Naive B cell (primary cell): ENCODE results near the gene TBKBP1. TPM values are rescaled to one million over a fixed set of nuclear protein-coding genes. Genes with fewer than 3 reads are reported as not detected.
"Not testable (repeated sequence)": the region's sequence is repeated elsewhere in the genome, so short reads cannot be mapped to it uniquely, and the experiment has no call there.

ENCODE experiments used
- ATAC-seq, 2 donors: fragments of 150-1000 bp; cut with Tn5 transposase; 2 replicates each; pipeline ENCODE4 v1.10.0; 2021; ENCODE audit warnings: low read depth in 2 of 2, mild to moderate bottlenecking in 2 of 2, moderate library complexity in 2 of 2
- DNase-seq: peaks from one replicate; pipeline ENCODE4 v3.0.0; 2022
- H3K27ac Mint-ChIP-seq, 6 donors: one replicate each; pipeline ENCODE4 v1.8.0; 2020 to 2022; ENCODE audit warnings: mild to moderate bottlenecking in 6 of 6, mixed read lengths in 6 of 6, moderate library complexity in 5 of 6, inconsistent platforms in 2 of 6
- H3K27me3 Mint-ChIP-seq, 3 donors: one replicate each; pipeline ENCODE4 v1.8.0; 2021 to 2022; ENCODE audit warnings: mixed read lengths in 3 of 3, mild to moderate bottlenecking in 1 of 3
- H3K36me3 Mint-ChIP-seq, 2 donors: one replicate each; pipeline ENCODE4 v1.8.0; 2020 to 2022; ENCODE audit warnings: mixed read lengths in 2 of 2, inconsistent platforms in 1 of 2, mild to moderate bottlenecking in 1 of 2
- H3K4me1 Mint-ChIP-seq, 3 donors: one replicate each; pipeline ENCODE4 v1.8.0; 2020 to 2022; ENCODE audit warnings: mixed read lengths in 3 of 3, inconsistent platforms in 1 of 3, mild to moderate bottlenecking in 1 of 3, moderate library complexity in 1 of 3
- H3K4me3 Mint-ChIP-seq, 8 donors: one replicate each; pipeline ENCODE4 v1.8.0; 2020 to 2022; ENCODE audit warnings: mild to moderate bottlenecking in 8 of 8, mixed read lengths in 8 of 8, moderate library complexity in 8 of 8, inconsistent platforms in 2 of 8
- H3K9me3 Mint-ChIP-seq, 7 donors: one replicate each; pipeline ENCODE4 v1.8.0; 2020 to 2022; ENCODE audit warnings: mixed read lengths in 7 of 7, mild to moderate bottlenecking in 5 of 7, inconsistent platforms in 2 of 7, moderate library complexity in 1 of 7
- polyA plus RNA-seq, 6 donors: library from polyadenylated mRNA; unstranded; fragments of 300-500 nt; fragmentation: Illumina TruSeq; gene quantifications; one replicate each; pipeline ENCODE4 v1.2.3, GENCODE V29; 2021; ENCODE audit warnings: low read depth in 6 of 6

TBKBP1 gene
- polyA plus RNA-seq, 6 donors from 2014 or later = 0.09 to 0.97 (median 0.24) TPM; not detected in 2

GRCh38 chr17:47736501-47737495 lies 42.8 kb downstream of the TBKBP1 start:
- H3K4me1 Mint-ChIP-seq = peaks cover 53 to 66% (median 55%) of the 10 kb centered on the region in 3 donors
- H3K36me3 Mint-ChIP-seq = no peaks in the 10 kb centered on the region
- peak overlapping the region in 7 of 8 donors; percentile 13 to 95 (median 43) for H3K4me3 Mint-ChIP-seq
- ATAC-seq (no peak), DNase-seq (no peak)
- peak overlapping the region in 5 of 6 donors; percentile 21 to 90 (median 72) for H3K27ac Mint-ChIP-seq
- H3K9me3 Mint-ChIP-seq = peaks cover 0 to 2% (median 0%) of the 10 kb centered on the region in 7 donors
- H3K27me3 Mint-ChIP-seq = no peaks in the 10 kb centered on the region

- no peak for ATAC-seq
- Mint-ChIP-seq H3K27ac (no peak overlapping the region), H3K9me3 (peaks cover 0 to 2% (median 0%) of the 10 kb centered on the region in 7 donors), H3K36me3 (no peaks in the 10 kb centered on the region), H3K27me3 (no peaks in the 10 kb centered on the region), H3K4me1 (peaks cover 51 to 64% (median 52%) of the 10 kb centered on the region in 3 donors), H3K4me3 (no peak overlapping the region)
- DNase-seq = no peak
Observed at GRCh38 chr17:47738178-47738577, 44.2 kb downstream of the TBKBP1 start.

- H3K27ac Mint-ChIP-seq = peak overlapping the region in 1 of 6 donors; percentile 51
- H3K4me1 Mint-ChIP-seq = peaks cover 46 to 60% (median 47%) of the 10 kb centered on the region in 3 donors
- H3K27me3 Mint-ChIP-seq = peaks cover 0 to 4% (median 0%) of the 10 kb centered on the region in 3 donors
Observed at GRCh38 chr17:47739150-47739549, 45.2 kb downstream of the TBKBP1 start.

GRCh38 chr17:47739945-47740344 lies 46.0 kb downstream of the TBKBP1 start:
- peaks cover 38 to 52% (median 40%) of the 10 kb centered on the region in 3 donors for H3K4me1 Mint-ChIP-seq
- H3K27ac Mint-ChIP-seq, ATAC-seq, DNase-seq, H3K4me3 Mint-ChIP-seq, H3K9me3 Mint-ChIP-seq, H3K27me3 Mint-ChIP-seq, H3K36me3 Mint-ChIP-seq: not testable (repeated sequence)

More at GRCh38 chr17:47739150-47739549, 45.2 kb downstream of the TBKBP1 start:
- no peak for ATAC-seq
- Mint-ChIP-seq H3K36me3 (no peaks in the 10 kb centered on the region), H3K4me3 (no peak overlapping the region), H3K9me3 (peaks cover 0 to 2% (median 0%) of the 10 kb centered on the region in 7 donors)
- no peak for DNase-seq

GRCh38 chr17:47741109-47741792 lies 47.3 kb downstream of the TBKBP1 start:
- peaks cover 25 to 42% (median 26%) of the 10 kb centered on the region in 3 donors for H3K4me1 Mint-ChIP-seq
- H3K9me3 Mint-ChIP-seq = peaks cover 0 to 2% (median 0%) of the 10 kb centered on the region in 7 donors
- ATAC-seq (peak in 1 of 2 donors; percentile 23), DNase-seq (no peak)
- H3K4me3 Mint-ChIP-seq = peak overlapping the region in 1 of 8 donors; percentile 21
- peaks cover 4 to 21% (median 8%) of the 10 kb centered on the region in 3 donors for H3K27me3 Mint-ChIP-seq
- no peaks in the 10 kb centered on the region for H3K36me3 Mint-ChIP-seq
- peak overlapping the region in 3 of 6 donors; percentile 9 to 78 (median 16) for H3K27ac Mint-ChIP-seq

GRCh38 chr17:47741793-47742145 lies 47.8 kb downstream of the TBKBP1 start:
- peaks cover 4 to 21% (median 8%) of the 10 kb centered on the region in 3 donors for H3K27me3 Mint-ChIP-seq
- DNase-seq (no peak), ATAC-seq (no peak)
- H3K4me3 Mint-ChIP-seq = no peak overlapping the region
- H3K36me3 Mint-ChIP-seq = no peaks in the 10 kb centered on the region
- peaks cover 0 to 2% (median 0%) of the 10 kb centered on the region in 7 donors for H3K9me3 Mint-ChIP-seq
- H3K27ac Mint-ChIP-seq = peak overlapping the region in 1 of 6 donors; percentile 9
- H3K4me1 Mint-ChIP-seq = peaks cover 20 to 37% (median 21%) of the 10 kb centered on the region in 3 donors

- H3K36me3 Mint-ChIP-seq = no peaks in the 10 kb centered on the region
- peaks cover 4 to 21% (median 8%) of the 10 kb centered on the region in 3 donors for H3K27me3 Mint-ChIP-seq
- H3K9me3 Mint-ChIP-seq = peaks cover 0 to 2% (median 0%) of the 10 kb centered on the region in 7 donors
- peak overlapping the region in 2 of 6 donors; percentile 69 to 94 for H3K27ac Mint-ChIP-seq
- H3K4me3 Mint-ChIP-seq = peak overlapping the region in 1 of 8 donors; percentile 34
- H3K4me1 Mint-ChIP-seq = peaks cover 15 to 32% (median 16%) of the 10 kb centered on the region in 3 donors
- ATAC-seq = peak; percentile 86 to 91
- DNase-seq = peak; percentile 63
Observed at GRCh38 chr17:47742319-47743181, 48.6 kb downstream of the TBKBP1 start.

- H3K4me3 Mint-ChIP-seq = no peak overlapping the region
- H3K4me1 Mint-ChIP-seq = peaks cover 16 to 34% (median 16%) of the 10 kb centered on the region in 3 donors
- ATAC-seq (no peak), DNase-seq (no peak)
- no peaks in the 10 kb centered on the region for H3K36me3 Mint-ChIP-seq
- peaks cover 4 to 21% (median 8%) of the 10 kb centered on the region in 3 donors for H3K27me3 Mint-ChIP-seq
- peaks cover 0 to 2% (median 0%) of the 10 kb centered on the region in 7 donors for H3K9me3 Mint-ChIP-seq
- no peak overlapping the region for H3K27ac Mint-ChIP-seq
Observed at GRCh38 chr17:47744168-47745036, 50.4 kb downstream of the TBKBP1 start.

GRCh38 chr17:47745037-47745380 lies 51.0 kb downstream of the TBKBP1 start:
- DNase-seq (no peak), ATAC-seq (no peak)
- Mint-ChIP-seq H3K27ac (peak overlapping the region in 1 of 6 donors; percentile 34), H3K9me3 (peaks cover 0 to 2% (median 0%) of the 10 kb centered on the region in 7 donors), H3K36me3 (no peaks in the 10 kb centered on the region), H3K4me1 (peaks cover 20 to 40% (median 22%) of the 10 kb centered on the region in 3 donors), H3K27me3 (peaks cover 4 to 21% (median 8%) of the 10 kb centered on the region in 3 donors), H3K4me3 (no peak overlapping the region)

GRCh38 chr17:47751471-47751870 lies 57.5 kb downstream of the TBKBP1 start:
- H3K27me3 Mint-ChIP-seq = no peaks in the 10 kb centered on the region
- no peaks in the 10 kb centered on the region for H3K36me3 Mint-ChIP-seq
- no peak overlapping the region for H3K27ac Mint-ChIP-seq
- peak overlapping the region in 1 of 8 donors; percentile 65 for H3K4me3 Mint-ChIP-seq
- H3K9me3 Mint-ChIP-seq = peaks cover 0 to 6% (median 4%) of the 10 kb centered on the region in 7 donors
- H3K4me1 Mint-ChIP-seq = peaks cover 14 to 33% (median 22%) of the 10 kb centered on the region in 3 donors
- DNase-seq (no peak), ATAC-seq (no peak)

- H3K27ac Mint-ChIP-seq = no peak overlapping the region
- H3K9me3 Mint-ChIP-seq = peaks cover 0 to 35% (median 30%) of the 10 kb centered on the region in 7 donors
Observed at GRCh38 chr17:47757386-47757785, 63.4 kb downstream of the TBKBP1 start.

More at GRCh38 chr17:47757386-47757785, 63.4 kb downstream of the TBKBP1 start:
- H3K4me3 Mint-ChIP-seq = no peak overlapping the region
- DNase-seq (no peak), ATAC-seq (no peak)
- H3K4me1 Mint-ChIP-seq = peaks cover 0 to 6% (median 2%) of the 10 kb centered on the region in 3 donors
- peaks cover 0 to 28% (median 17%) of the 10 kb centered on the region in 3 donors for H3K27me3 Mint-ChIP-seq
- peaks cover 0 to 5% of the 10 kb centered on the region in 2 donors for H3K36me3 Mint-ChIP-seq
